Pancreas (tissue), 10 donors: ENCODE measurements around the gene CALHM5. TPM values are rescaled to one million over a fixed set of nuclear protein-coding genes. Genes with fewer than 3 reads are reported as not detected.
A peak's percentile ranks its signal among the peaks of the same experiment; 100 is the strongest.

Source experiments
- ATAC-seq, 4 donors: fragments of 200-7000 bp; cut with Tn5 transposase; one replicate each; pipeline versions ENCODE4 v1.8.0 to v1.9.1; 2020; ENCODE audit warnings: mild to moderate bottlenecking in 4 of 4, moderate library complexity in 4 of 4
- DNase-seq, 6 donors: peaks; one replicate each; pipeline ENCODE4 v3.0.0-alpha.2; 2020
- FAIRE-seq: peaks from 2 replicates; lab custom pipeline; 2012; peaks lifted over from hg19 to GRCh38; lab: Jason Lieb, UNC
- H3K27ac ChIP-seq, 4 donors: fragments of 200-600 bp; sonication (generic); 1 replicate in 3 of 4; 2 replicates in 1 of 4; pipeline versions ENCODE4 v1.5.0 to v1.8.0; 2020
- H3K27me3 ChIP-seq, 4 donors: fragments of 200-600 bp; one replicate each; pipeline ENCODE4 v1.8.0; 2021
- H3K36me3 ChIP-seq, 3 donors: fragments of 200-600 bp; sonication (generic) in 1 of 3; one replicate each; pipeline versions ENCODE4 v1.5.0 to v1.8.0; 2020 to 2021
- H3K4me1 ChIP-seq, 3 donors: fragments of 200-600 bp; one replicate each; pipeline ENCODE4 v1.8.0; 2021
- H3K4me3 ChIP-seq, 4 donors: fragments of 200-600 bp; sonication (generic) in 2 of 4; one replicate each; pipeline versions ENCODE4 v1.5.0 to v1.8.0; 2020 to 2021
- H3K9me3 ChIP-seq, 4 donors: fragments of 200-600 bp; one replicate each; pipeline ENCODE4 v1.8.0; 2021
- WGBS, 2 donors: extraction: QIAGEN DNeasy Blood & Tissue Kit; methylation state at CpG; one replicate each; pipeline ENCODE4 v1.1.7; 2013; 5-methylcytosine and 5-hydroxymethylcytosine counted together
- intact Hi-C, 3 donors: fragments of 100-400 bp; cut with DNase I; formaldehyde crosslinking; loops; one replicate each; pipeline versions ENCODE4 v1.11.1 to v1.14.2; 2022
- polyA plus RNA-seq, 2 donors: library from polyadenylated mRNA; stranded (reverse); fragments of 200-250 nt; gene quantifications; one replicate each; pipeline ENCODE4 v1.2.3, GENCODE V29; 2013
- total RNA-seq, 6 donors: library from RNA; stranded (reverse); fragmentation: NEBNext Ultra II Directional in 4 of 6; extraction: Animal tissue kit (Norgen Biotek cat#: 25700) in 4 of 6; gene quantifications; one replicate each; pipeline versions ENCODE4 v1.2.1 to v1.2.4, GENCODE V29; 2021 to 2023
- TF ChIP-seq, protein P1 (sequence below), 4 donors: fragments of 200-600 bp; sonication (generic) in 3 of 4; IDR thresholded peaks; one replicate each; pipeline versions ENCODE4 v1.5.0 to v1.8.0; 2021; ENCODE audit warnings: antibody characterized with exemption in 4 of 4
- donor health status: healthy with polysubstance abuse.
- donor health status: DM: no; HTN: no; CAD: no; lungs with moderate emphysema.
- donor health status: DM: no; HTN: no; CAD: no.
- donor health status: control.
- donor health status: control.
- donor health status: Bipolar disorder and iron deficiency.
- donor health status: DM: yes; HTN: yes; CAD: no.
- donor health status: DM: no; HTN: no; CAD: no.
- donor health status: DM: no; HTN: no; CAD: no.
- donor health status: DM: yes; HTN: yes; CAD: no.

The CALHM5 gene
- total and polyA plus RNA-seq, 8 donors, result 0.04 to 0.41 (median 0.10) TPM

- intact Hi-C loops, result no loop called here
- ATAC-seq, result peak; percentile 53 to 92 (median 88)
- Histone ChIP-seq H3K4me3 (no peak overlapping the region), H3K4me1 (no peaks in the 10 kb centered on the region), H3K27ac (no peak overlapping the region), H3K27me3 (no peaks in the 10 kb centered on the region), H3K36me3 (no peaks in the 10 kb centered on the region), H3K9me3 (no peaks in the 10 kb centered on the region)
- peak; percentile 87 for FAIRE-seq
- WGBS, 2 donors, result 62 to 69% methylated on average over 12 of the region's 12 CpGs
- TF ChIP-seq, protein P1, sequence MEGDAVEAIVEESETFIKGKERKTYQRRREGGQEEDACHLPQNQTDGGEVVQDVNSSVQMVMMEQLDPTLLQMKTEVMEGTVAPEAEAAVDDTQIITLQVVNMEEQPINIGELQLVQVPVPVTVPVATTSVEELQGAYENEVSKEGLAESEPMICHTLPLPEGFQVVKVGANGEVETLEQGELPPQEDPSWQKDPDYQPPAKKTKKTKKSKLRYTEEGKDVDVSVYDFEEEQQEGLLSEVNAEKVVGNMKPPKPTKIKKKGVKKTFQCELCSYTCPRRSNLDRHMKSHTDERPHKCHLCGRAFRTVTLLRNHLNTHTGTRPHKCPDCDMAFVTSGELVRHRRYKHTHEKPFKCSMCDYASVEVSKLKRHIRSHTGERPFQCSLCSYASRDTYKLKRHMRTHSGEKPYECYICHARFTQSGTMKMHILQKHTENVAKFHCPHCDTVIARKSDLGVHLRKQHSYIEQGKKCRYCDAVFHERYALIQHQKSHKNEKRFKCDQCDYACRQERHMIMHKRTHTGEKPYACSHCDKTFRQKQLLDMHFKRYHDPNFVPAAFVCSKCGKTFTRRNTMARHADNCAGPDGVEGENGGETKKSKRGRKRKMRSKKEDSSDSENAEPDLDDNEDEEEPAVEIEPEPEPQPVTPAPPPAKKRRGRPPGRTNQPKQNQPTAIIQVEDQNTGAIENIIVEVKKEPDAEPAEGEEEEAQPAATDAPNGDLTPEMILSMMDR (IDR thresholded peaks at IDR 0.05), result peak; percentile 44 to 69 (median 63)
- DNase-seq, result peak in 4 of 6 donors; percentile 16 to 54 (median 44)
Observed at GRCh38 chr6:116531675-116532570, 20.5 kb downstream of the CALHM5 start.

- DNase-seq (no peak), FAIRE-seq (no peak), ATAC-seq (no peak)
- Histone ChIP-seq H3K27ac (no peak overlapping the region), H3K36me3 (no peaks in the 10 kb centered on the region), H3K4me1 (no peaks in the 10 kb centered on the region), H3K27me3 (no peaks in the 10 kb centered on the region), H3K9me3 (no peaks in the 10 kb centered on the region), H3K4me3 (no peak overlapping the region)
- TF ChIP-seq, protein P1 (IDR thresholded peaks at IDR 0.05), result no peak
- intact Hi-C loops, result no loop called here
- WGBS, 2 donors, result 47 to 48% methylated on average over 9 of the region's 9 CpGs
Observed at GRCh38 chr6:116533233-116533957, 22.0 kb downstream of the CALHM5 start.

- no peak for FAIRE-seq
- intact Hi-C loops, result no loop called here
Observed at GRCh38 chr6:116535109-116535508, 23.7 kb downstream of the CALHM5 start.

DNA sequence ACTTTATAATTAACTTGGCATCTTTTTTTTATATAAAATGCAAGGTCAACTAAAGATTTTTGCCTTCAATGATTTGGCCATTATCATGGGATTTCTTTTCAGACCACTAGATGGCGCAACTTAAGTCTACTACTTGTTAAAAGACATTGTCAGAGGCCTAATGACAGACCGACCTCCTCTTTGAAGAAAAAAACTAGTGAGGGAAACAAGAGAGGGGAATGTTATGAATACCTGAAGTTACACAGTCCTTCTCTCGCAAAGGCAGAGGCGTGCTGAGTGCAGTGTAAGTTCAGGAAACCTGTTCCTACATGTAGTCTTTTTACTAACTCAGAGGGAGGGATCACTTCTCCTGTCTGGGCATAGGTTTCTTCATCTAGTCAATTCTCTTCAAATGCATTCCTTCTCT, 24.8 kb downstream of the CALHM5 start:
- intact Hi-C loops, result no loop called here
- H3K4me1 ChIP-seq, result no peaks in the 10 kb centered on the region
- FAIRE-seq (peak; percentile 96), DNase-seq (peak in 1 of 6 donors; percentile 9), ATAC-seq (peak in 3 of 4 donors; percentile 74 to 76 (median 75))
- 5 to 12% methylated on average over 4 of the region's 4 CpGs for WGBS, 2 donors
- no peak overlapping the region for H3K27ac ChIP-seq
- H3K9me3 ChIP-seq, result no peaks in the 10 kb centered on the region
- H3K27me3 ChIP-seq, result no peaks in the 10 kb centered on the region
- H3K36me3 ChIP-seq, result no peaks in the 10 kb centered on the region
- no peak overlapping the region for H3K4me3 ChIP-seq
- TF ChIP-seq, protein P1 (IDR thresholded peaks at IDR 0.05), result peak; percentile 55 to 65 (median 58)

More at GRCh38 chr6:116535109-116535508, 23.7 kb downstream of the CALHM5 start:
- TF ChIP-seq, protein P1 (IDR thresholded peaks at IDR 0.05), result no peak
- Histone ChIP-seq H3K27me3 (no peaks in the 10 kb centered on the region), H3K9me3 (no peaks in the 10 kb centered on the region), H3K36me3 (no peaks in the 10 kb centered on the region), H3K27ac (no peak overlapping the region), H3K4me3 (no peak overlapping the region), H3K4me1 (no peaks in the 10 kb centered on the region)
- ATAC-seq (no peak), DNase-seq (no peak)
